HEK293 (cell line): ENCODE data around the gene ZNF83.

ENCODE experiments used
- TCF7L2 ChIP-seq: IDR thresholded peaks from 2 replicates; pipeline ENCODE4 v1.6.1; 2011; ENCODE audit warnings: low read depth, mild to moderate bottlenecking, inconsistent platforms, low read length, moderate library complexity, borderline replicate concordance
- ZNF280D ChIP-seq: fragments of 450-650 bp; formaldehyde crosslinking; IDR thresholded peaks from 2 replicates; pipeline ENCODE4 v1.5.1; 2016; ENCODE audit warnings: missing biosample characterization, missing genetic modification characterization
- ZNF660 ChIP-seq: fragments of 450-650 bp; IDR thresholded peaks from 2 replicates; pipeline ENCODE4 v1.5.1; 2018; ENCODE audit warnings: missing biosample characterization, mild to moderate bottlenecking, missing genetic modification characterization
- TF ChIP-seq, protein P1 (sequence below): fragments of 450-650 bp; formaldehyde crosslinking; IDR thresholded peaks from 2 replicates; pipeline ENCODE4 v1.5.1; 2016; ENCODE audit warnings: missing biosample characterization, missing genetic modification characterization
- TF ChIP-seq, protein P2 (sequence below): fragments of 450-650 bp; formaldehyde crosslinking; IDR thresholded peaks from 2 replicates; pipeline ENCODE4 v1.5.1; 2016; ENCODE audit warnings: missing biosample characterization, missing genetic modification characterization

DNA sequence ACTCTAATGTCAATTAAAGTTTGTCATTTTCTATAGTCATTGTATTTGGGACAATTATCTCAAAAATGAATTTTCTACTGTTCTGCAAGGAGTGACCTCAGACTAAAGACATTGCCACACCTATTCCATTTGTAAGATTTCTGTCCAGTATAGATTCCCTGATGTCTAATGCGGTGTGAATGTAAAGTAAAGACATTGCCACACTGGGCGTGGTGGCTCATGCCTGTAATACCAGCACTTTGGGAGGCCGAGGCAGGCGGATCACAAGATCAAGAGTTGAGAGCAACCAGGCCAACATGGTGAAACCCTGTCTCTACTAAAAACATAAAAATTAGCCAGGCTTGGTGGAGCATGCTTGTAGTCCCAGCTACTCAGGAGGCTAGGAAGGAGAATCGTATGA is 13.8 kb upstream of the ZNF83 start:
- TF ChIP-seq, protein P1, sequence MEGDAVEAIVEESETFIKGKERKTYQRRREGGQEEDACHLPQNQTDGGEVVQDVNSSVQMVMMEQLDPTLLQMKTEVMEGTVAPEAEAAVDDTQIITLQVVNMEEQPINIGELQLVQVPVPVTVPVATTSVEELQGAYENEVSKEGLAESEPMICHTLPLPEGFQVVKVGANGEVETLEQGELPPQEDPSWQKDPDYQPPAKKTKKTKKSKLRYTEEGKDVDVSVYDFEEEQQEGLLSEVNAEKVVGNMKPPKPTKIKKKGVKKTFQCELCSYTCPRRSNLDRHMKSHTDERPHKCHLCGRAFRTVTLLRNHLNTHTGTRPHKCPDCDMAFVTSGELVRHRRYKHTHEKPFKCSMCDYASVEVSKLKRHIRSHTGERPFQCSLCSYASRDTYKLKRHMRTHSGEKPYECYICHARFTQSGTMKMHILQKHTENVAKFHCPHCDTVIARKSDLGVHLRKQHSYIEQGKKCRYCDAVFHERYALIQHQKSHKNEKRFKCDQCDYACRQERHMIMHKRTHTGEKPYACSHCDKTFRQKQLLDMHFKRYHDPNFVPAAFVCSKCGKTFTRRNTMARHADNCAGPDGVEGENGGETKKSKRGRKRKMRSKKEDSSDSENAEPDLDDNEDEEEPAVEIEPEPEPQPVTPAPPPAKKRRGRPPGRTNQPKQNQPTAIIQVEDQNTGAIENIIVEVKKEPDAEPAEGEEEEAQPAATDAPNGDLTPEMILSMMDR = no peak
- TF ChIP-seq ZNF280D (tag by site-specific recombination) (no peak), TCF7L2 (no peak), ZNF660 (tag by site-specific recombination) (no peak)
- TF ChIP-seq, protein P2, sequence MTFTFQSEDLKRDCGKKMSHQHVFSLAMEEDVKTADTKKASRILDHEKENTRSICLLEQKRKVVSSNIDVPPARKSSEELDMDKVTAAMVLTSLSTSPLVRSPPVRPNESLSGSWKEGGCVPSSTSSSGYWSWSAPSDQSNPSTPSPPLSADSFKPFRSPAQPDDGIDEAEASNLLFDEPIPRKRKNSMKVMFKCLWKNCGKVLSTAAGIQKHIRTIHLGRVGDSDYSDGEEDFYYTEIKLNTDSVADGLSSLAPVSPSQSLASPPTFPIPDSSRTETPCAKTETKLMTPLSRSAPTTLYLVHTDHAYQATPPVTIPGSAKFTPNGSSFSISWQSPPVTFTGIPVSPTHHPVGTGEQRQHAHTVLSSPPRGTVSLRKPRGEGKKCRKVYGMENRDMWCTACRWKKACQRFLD = no peak
